NCI-H1417 treated with DMSO at 0.1 percent for 48 hours (cell line): ENCODE data around the gene ST7.

Experiments
- DNase-seq: peaks from one replicate; lab custom pipeline; 2025; lab: John Stamatoyannopoulos, UW

Gene ST7

GRCh38 chr7:117065571-117066150 is 112.4 kb downstream of the ST7 start:
- DNase-seq, result no peak

GRCh38 chr7:117066668-117067067 is 113.4 kb downstream of the ST7 start:
- DNase-seq, result no peak

GRCh38 chr7:117067340-117067739 is 114.0 kb downstream of the ST7 start:
- DNase-seq, result no peak

GRCh38 chr7:117068511-117069145 is 115.3 kb downstream of the ST7 start:
- DNase-seq, result no peak

- no peak for DNase-seq
These were observed 116.1 kb downstream of the ST7 start for GRCh38 chr7:117069379-117069778.

GRCh38 chr7:117071551-117071950 is 118.2 kb downstream of the ST7 start:
- DNase-seq, result no peak

- DNase-seq, result no peak
These were observed 119.4 kb downstream of the ST7 start for GRCh38 chr7:117072620-117073118.

GRCh38 chr7:117074378-117074777 is 121.1 kb downstream of the ST7 start:
- DNase-seq, result no peak

- DNase-seq, result no peak
These were observed 122.6 kb downstream of the ST7 start for GRCh38 chr7:117075934-117076333.

GRCh38 chr7:117076426-117076943 is 123.2 kb downstream of the ST7 start:
- DNase-seq, result no peak

- DNase-seq, result no peak
These were observed 124.4 kb downstream of the ST7 start for GRCh38 chr7:117077658-117078057.

GRCh38 chr7:117082647-117083046 is 129.3 kb downstream of the ST7 start:
- no peak for DNase-seq

- DNase-seq, result no peak
These were observed 130.3 kb downstream of the ST7 start for GRCh38 chr7:117083648-117084047.

- no peak for DNase-seq
These were observed 131.0 kb downstream of the ST7 start for GRCh38 chr7:117084286-117084685.

GRCh38 chr7:117085275-117085674 is 132.0 kb downstream of the ST7 start:
- DNase-seq, result no peak

- no peak for DNase-seq
These were observed 132.6 kb downstream of the ST7 start for GRCh38 chr7:117085769-117086463.

GRCh38 chr7:117086788-117087187 is 133.5 kb downstream of the ST7 start:
- DNase-seq, result no peak

- DNase-seq, result no peak
These were observed 134.5 kb downstream of the ST7 start for GRCh38 chr7:117087639-117088396.

GRCh38 chr7:117088623-117089194 is 135.4 kb downstream of the ST7 start:
- no peak for DNase-seq

GRCh38 chr7:117090791-117091190 is 137.5 kb downstream of the ST7 start:
- no peak for DNase-seq

GRCh38 chr7:117091721-117092120 is 138.4 kb downstream of the ST7 start:
- no peak for DNase-seq

GRCh38 chr7:117092785-117093184 is 139.5 kb downstream of the ST7 start:
- no peak for DNase-seq
